GM21381 (cell line): ENCODE measurements around the gene SRRM2.

Experiments
- ATAC-seq: cut with Tn5 transposase; IDR thresholded peaks from one replicate; pipeline ENCODE4 v1.9.1; 2021; ENCODE audit warnings: mild to moderate bottlenecking, moderate library complexity; ENCODE audit not compliant: unreplicated experiment

SRRM2 gene

DNA sequence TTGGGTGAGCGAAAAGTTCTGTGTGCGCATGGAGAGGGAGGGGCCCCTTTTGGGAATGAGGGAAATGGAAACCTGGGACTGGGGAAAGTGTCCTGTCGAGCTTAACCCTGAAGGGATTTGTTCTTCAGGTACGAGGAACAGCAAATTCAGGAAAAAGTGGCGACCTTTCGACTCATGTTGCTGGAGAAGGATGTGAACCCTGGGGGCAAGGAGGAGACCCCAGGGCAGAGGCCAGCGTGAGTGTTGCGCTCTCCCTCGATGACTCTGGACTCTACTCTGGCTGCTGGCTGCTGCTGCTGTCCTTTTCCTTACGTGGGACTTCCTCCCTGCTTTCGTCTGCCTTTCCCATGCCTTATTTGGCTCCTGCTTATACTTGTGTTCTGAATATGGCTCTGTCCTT lies 4.9 kb downstream of the SRRM2 start:
- no peak for ATAC-seq

DNA sequence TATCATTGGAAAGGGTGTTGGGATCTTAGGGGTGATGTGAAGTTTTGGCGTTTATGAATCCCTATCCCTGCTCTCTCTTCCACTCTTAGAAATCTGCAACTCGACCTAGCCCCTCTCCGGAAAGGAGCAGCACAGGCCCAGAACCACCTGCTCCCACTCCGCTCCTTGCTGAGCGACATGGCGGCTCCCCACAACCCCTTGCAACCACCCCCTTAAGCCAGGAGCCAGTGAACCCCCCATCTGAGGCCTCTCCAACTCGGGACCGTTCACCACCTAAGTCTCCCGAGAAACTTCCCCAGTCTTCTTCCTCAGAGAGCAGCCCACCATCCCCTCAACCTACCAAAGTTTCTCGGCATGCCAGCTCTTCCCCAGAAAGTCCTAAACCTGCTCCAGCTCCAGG lies 9.0 kb downstream of the SRRM2 start:
- ATAC-seq = no peak

DNA sequence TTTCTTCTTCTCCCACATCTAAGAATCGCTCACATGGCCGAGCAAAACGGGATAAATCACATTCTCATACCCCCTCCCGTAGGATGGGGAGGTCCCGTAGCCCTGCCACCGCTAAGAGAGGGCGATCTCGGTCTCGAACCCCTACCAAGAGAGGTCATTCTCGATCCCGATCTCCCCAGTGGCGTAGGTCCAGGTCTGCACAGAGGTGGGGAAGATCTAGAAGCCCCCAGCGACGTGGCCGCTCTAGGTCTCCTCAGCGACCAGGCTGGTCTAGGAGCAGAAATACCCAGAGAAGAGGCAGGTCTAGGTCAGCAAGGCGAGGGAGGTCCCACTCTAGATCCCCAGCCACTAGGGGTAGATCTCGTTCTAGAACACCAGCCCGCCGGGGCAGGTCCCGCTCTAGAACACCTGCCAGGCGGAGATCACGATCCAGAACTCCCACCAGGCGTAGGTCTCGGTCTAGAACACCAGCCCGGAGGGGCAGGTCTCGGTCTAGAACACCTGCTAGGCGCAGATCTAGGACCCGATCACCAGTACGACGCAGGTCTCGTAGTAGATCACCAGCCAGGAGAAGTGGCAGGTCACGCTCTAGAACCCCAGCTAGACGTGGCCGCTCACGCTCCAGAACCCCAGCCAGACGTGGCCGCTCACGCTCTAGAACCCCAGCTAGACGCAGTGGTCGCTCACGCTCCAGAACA lies 9.6 kb downstream of the SRRM2 start:
- ATAC-seq = no peak

DNA sequence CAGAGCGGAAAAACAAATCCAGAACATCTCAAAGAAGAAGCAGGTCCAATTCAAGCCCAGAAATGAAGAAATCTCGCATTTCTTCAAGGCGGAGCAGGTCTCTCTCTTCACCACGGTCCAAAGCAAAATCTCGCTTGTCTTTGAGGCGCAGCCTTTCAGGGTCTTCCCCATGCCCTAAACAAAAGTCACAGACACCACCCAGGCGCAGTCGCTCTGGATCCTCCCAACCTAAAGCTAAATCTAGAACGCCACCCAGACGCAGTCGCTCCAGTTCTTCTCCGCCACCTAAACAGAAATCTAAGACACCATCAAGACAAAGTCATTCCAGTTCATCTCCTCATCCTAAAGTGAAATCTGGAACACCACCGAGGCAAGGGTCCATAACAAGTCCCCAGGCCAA lies 10.3 kb downstream of the SRRM2 start:
- ATAC-seq = no peak

DNA sequence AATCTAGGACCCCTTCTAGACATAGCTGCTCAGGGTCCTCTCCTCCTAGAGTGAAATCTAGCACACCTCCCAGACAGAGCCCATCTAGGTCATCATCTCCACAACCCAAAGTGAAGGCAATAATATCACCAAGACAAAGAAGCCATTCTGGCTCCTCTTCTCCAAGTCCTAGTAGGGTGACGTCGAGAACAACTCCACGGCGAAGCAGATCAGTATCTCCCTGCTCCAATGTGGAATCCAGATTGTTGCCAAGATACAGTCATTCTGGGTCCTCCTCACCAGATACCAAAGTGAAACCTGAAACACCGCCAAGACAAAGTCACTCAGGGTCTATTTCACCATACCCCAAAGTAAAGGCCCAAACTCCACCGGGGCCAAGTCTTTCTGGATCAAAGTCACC lies 10.7 kb downstream of the SRRM2 start:
- no peak for ATAC-seq

DNA sequence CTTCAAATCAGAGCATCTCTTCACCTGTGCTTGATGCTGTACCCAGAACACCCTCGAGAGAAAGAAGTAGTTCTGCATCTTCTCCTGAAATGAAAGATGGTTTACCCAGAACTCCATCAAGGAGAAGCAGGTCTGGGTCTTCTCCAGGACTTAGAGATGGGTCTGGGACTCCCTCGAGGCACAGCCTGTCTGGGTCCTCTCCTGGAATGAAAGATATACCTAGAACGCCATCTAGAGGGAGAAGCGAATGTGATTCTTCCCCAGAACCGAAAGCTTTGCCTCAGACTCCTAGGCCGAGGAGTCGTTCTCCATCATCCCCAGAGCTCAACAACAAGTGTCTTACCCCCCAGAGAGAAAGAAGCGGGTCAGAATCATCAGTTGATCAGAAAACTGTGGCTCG lies 12.3 kb downstream of the SRRM2 start:
- ATAC-seq = no peak

DNA sequence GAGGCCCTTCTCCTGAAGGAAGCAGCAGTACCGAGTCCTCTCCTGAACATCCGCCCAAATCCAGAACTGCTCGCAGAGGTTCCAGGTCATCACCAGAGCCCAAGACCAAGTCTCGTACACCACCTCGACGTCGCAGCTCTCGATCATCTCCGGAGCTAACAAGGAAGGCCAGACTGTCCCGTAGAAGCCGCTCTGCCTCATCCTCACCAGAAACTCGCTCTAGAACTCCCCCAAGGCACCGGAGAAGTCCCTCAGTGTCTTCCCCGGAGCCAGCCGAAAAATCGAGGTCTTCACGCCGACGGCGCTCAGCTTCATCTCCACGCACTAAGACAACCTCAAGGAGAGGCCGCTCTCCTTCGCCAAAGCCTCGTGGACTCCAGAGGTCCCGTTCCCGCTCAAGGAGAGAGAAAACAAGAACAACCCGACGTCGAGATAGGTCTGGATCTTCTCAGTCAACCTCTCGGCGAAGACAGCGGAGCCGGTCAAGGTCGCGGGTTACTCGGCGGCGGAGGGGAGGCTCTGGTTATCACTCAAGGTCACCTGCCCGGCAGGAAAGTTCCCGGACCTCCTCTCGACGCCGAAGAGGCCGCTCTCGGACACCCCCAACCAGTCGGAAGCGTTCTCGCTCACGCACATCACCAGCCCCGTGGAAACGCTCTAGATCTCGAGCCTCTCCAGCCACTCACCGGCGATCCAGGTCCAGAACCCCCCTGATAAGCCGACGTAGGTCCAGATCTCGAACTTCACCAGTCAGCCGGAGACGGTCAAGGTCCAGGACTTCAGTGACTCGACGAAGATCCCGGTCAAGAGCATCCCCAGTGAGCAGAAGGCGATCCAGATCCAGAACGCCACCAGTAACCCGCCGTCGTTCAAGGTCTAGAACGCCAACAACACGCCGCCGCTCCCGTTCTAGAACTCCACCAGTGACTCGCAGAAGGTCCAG lies 13.3 kb downstream of the SRRM2 start:
- ATAC-seq = no peak

DNA sequence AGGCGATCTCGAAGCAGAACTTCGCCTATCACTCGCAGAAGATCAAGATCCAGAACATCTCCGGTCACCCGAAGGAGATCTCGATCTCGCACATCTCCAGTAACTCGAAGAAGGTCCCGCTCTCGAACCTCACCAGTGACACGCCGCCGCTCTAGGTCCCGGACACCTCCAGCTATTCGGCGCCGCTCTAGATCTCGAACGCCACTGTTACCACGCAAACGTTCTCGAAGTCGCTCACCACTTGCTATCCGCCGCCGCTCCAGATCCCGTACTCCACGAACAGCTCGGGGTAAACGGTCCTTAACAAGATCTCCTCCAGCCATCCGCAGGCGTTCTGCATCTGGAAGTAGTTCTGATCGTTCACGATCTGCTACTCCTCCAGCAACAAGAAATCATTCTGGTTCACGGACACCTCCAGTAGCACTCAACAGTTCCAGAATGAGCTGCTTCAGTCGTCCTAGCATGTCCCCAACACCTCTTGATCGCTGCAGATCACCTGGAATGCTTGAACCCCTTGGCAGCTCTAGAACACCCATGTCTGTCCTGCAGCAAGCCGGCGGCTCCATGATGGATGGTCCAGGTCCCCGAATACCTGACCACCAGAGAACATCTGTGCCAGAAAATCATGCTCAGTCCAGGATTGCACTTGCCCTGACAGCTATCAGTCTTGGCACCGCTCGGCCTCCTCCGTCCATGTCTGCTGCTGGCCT lies 14.1 kb downstream of the SRRM2 start:
- no peak for ATAC-seq

DNA sequence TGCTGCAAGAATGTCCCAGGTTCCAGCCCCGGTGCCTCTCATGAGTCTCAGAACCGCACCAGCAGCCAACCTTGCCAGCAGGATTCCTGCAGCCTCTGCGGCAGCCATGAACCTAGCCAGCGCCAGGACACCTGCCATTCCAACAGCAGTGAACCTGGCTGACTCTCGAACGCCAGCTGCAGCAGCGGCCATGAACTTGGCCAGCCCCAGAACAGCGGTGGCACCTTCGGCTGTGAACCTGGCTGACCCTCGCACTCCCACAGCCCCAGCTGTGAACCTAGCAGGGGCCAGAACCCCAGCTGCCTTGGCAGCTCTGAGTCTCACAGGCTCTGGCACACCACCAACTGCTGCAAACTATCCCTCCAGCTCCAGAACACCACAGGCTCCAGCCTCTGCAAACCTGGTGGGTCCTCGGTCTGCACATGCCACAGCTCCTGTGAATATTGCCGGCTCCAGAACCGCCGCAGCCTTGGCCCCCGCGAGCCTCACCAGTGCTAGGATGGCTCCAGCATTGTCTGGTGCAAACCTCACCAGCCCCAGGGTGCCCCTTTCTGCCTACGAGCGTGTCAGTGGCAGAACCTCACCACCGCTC lies 14.8 kb downstream of the SRRM2 start:
- ATAC-seq = no peak

DNA sequence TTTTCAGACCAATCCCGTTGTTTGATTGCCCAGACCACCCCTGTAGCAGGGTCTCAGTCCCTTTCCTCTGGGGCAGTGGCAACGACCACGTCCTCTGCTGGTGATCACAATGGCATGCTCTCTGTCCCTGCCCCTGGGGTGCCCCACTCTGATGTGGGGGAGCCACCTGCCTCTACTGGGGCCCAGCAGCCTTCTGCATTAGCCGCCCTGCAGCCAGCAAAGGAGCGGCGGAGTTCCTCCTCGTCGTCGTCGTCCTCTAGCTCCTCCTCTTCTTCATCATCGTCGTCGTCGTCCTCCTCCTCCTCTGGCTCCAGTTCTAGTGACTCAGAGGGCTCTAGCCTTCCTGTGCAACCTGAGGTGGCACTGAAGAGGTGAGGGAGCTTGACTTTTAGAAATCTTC lies 15.5 kb downstream of the SRRM2 start:
- ATAC-seq = no peak

DNA sequence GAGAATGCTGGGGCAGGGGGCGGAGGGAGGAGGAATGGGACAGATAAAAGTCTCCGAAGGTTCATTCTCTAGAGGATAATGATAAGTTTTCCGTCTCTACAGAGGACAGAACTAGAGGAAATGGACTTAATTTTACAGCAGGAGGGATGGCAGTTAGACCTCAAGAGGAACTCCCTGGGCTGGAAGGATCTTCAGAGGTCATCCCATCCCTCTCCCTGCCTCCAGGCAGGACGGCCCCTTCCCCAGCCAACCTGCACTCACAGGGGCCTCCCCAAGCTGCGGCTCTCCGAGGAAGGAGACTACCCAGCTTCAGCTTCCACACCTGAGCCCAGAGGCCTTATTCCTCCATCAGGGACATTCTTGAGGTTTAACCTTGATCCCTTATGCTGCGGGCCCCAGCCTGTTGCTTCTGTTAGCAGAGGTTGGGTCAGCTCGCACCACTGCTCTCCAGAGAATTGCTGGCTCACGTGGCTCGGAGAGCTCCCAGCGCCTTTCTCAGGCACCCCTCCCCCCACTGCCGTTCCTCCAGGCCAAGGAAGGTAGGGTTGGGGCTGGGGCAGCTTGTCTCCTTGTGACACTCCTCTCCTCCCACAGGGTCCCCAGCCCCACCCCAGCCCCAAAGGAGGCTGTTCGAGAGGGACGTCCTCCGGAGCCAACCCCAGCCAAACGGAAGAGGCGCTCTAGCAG lies 16.1 kb downstream of the SRRM2 start:
- no peak for ATAC-seq

DNA sequence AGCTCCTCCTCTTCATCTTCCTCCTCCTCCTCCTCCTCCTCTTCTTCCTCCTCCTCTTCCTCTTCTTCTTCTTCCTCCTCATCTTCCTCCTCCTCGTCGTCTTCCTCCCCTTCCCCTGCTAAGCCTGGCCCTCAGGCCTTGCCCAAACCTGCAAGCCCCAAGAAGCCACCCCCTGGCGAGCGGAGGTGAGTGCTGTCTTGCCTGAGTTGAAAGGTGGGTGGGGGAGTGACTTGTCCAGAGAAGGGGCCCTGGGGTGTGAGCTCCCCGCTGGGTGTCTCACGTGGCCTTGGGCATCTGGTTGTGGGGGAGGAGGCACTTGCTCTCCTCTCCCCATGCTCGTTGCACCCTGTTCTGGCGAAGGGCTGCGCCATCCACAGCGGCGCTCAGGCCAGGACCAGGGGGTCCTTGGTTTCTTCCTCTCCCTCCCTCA lies 16.7 kb downstream of the SRRM2 start:
- no peak for ATAC-seq

DNA sequence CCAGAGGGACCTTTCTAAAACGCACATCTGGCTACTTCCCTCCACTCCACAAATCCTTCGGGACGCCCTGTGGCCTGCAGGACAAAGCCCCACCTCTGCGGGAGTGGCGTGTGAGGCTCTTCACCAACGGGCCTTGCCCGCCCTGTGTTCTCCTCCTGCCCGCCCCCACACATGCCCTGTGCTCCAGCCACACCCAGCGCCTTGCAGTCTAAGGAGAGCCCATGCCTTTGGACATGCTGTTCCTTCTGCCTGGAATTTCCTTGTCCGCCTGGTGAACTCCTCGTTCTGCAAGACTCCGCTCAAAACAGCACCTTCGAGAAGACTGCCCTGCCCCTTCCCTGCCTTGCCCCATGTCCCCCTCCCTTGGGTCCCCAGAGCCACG lies 17.2 kb downstream of the SRRM2 start:
- no peak for ATAC-seq

DNA sequence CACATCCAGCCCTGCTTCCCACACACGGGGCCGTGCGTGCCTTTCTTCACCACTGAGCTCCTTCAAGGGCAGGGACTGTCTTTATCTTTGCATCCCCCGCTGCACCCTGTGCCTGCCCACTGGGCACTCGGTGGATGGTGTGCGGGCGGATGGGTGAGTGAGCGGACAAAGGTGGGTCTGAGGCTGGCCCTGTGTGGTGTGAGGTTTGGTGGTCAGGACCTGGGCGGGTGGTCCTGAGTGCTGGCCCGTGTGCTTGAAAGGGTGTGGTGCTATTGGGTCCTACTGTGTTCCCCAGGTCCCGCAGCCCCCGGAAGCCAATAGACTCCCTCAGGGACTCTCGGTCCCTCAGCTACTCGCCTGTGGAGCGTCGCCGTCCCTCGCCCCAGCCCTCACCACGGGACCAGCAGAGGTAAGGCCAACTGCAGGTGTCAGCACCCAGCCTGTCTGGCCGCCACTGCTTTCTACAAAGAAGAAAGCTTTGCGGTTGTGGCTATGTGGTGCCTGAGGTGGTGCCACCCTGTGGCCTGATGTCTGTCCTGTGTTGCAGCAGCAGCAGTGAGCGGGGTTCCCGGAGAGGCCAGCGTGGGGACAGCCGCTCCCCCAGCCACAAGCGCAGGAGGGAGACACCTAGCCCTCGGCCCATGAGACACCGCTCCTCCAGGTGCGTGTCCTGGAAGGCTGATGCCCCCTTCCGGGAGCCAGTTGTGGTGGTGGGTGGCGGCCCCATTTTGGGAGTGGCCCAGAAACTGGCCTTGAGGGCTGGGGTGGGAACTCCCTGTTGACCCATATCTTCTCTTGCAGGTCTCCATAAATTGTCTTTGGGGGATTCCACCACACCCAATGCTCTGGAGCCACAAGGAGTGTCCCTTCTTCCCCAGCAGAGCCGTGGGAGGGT lies 17.9 kb downstream of the SRRM2 start:
- no peak for ATAC-seq

DNA sequence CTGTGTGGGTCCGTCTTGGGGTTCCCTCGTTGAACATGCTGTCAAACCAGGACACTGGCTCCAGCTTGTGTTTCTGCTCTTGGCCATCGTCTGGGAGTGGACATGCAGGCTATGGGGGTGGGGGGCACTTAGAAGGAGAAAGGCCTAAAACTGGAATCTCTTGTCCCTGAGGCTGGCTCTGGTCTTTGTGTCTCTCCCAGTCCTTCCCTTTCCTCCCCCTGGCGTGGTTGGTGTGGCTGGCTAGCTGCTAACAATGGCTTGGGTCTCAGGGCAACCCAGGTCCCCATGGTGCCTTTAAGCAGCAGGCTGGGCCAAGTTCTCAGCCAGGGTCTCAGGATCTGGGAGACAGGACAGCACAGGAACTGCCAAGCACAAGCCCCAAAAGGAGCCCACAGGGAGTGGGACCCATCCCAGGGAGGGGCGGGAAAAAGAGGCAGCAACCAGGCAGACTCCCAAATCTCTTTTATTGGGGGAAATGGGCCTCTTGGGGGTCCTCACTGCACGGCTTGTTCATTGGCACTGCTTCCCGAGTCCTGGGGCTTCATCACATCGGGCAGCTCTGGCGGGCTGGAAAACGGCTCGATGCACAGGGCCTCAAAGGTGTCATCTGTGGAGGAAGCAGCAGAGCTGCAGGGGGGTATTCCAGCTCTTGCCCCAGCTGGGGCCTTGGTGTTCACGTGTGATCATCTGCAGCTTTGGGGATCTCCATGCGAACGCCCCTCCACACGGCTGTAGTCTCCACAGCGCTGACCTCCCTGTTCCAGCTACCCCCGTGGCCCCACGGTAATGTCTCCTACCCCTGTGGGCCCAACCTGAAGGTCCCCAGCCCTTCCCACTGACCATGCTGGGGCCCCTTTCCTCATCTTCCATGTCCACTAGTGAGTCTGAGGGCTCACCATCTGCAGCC lies 19.3 kb downstream of the SRRM2 start:
- no peak for ATAC-seq

DNA sequence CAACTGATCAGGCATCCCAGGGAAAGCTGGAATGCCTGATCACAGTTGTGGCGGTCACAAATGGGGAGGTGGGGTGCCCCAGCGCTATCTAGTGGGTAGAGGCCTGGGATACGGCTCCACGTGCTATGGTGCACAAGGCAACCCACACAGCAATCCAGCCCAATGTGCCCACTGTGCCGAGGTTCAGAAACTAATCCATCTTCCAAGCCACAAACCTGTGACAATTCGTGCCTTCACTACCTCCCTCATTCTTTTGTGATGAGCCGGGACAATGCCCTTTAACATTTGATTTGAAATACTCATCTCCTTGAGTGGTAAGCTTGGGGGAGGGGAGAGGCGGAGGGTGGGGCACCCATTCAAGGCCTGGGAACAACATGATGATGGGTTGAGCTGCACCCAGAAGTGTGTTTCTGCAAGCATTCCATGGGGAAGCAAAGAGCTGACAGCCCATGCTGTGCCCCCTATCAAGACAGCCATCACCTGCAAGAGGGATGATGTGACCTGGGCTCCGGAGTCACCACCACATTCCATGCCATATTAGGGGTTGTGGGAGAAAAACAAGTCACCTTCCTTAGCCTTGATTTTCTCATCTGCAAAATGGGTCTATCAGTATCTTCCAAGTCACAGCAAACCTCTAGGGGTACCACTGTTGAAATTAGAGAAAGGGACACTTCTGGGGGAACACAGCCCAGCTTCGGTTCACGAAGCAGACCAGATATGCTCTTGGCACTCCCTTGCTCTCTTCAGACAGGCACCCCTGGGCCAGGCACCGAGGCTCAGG lies 20.9 kb downstream of the SRRM2 start:
- no peak for ATAC-seq

DNA sequence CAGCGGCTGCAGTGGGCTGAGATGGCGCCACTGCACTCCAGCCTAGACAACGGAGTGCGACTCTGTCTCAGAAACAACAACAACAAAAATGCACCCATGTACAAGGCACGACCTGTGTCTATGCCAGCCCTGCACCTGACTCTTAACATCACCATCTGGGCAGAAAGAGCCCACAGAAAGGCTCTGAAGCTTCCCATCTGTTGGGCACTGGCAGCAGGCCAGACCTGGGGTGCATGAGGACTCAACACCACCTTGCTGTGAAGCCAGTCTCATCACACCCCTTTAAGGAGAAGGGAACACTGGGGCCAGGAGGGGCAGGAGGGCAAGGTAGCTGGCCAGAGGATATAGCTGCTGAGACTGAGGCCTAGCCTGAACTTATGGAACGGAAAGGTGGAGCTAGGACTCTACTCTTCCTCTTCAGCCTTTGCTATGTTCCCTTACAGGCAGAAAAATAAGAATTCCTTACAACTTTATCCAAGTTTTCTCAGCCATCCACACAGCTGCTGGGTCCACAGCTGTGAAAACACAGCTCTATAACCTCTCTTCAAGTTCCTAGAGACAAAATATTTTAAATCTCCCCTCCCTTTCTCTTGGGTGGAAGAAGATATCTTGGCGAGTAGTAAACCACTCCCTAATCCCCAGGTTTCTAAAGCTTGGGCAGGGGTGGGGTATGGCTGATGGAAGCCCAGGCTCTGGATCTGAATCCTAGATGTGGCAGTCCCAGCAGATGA lies 21.9 kb downstream of the SRRM2 start:
- no peak for ATAC-seq
